Endothelial cell of umbilical vein (primary cell): ENCODE data around the gene DLG1. TPM values are rescaled to one million over a fixed set of nuclear protein-coding genes. Genes with fewer than 3 reads are reported as not detected.

Experiments
- BruUV-seq: library from RNA; stranded (reverse); fragments of 400-500 nt; replicated peaks from 2 replicates; lab custom pipeline; 2021; lab: Mats Ljungman, UMichigan
- CTCF ChIA-PET: fragments of 300-600, 350-600 bp; sonication (Branson Sonifier 250); formaldehyde crosslinking; loops from one replicate; lab custom pipeline; 2021; ENCODE audit warnings: antibody characterized with exemption, inconsistent platforms; lab: Charles Lee
- POLR2A ChIA-PET: fragments of 300-600, 350-600 bp; sonication (Branson Sonifier 250); formaldehyde crosslinking; loops from one replicate; lab custom pipeline; 2021; ENCODE audit warnings: antibody characterized with exemption, inconsistent platforms; lab: Charles Lee
- DNase-seq: peaks from one replicate; pipeline ENCODE4 v3.0.0-alpha.2; 2011; ENCODE audit warnings: low read depth, low spot score
- FAIRE-seq: peaks from 2 replicates; lab custom pipeline; 2011; peaks lifted over from hg19 to GRCh38; lab: Jason Lieb, UNC
- H2AFZ ChIP-seq: 2 replicates; pipeline ENCODE4 v1.6.0; 2012; ENCODE audit warnings: low read depth, low read length, control low read depth, inconsistent platforms
- H3K27ac ChIP-seq: 2 replicates; pipeline ENCODE4 v1.5.1; 2011; ENCODE audit warnings: low read depth, mild to moderate bottlenecking, control low read depth, low read length, moderate library complexity; ENCODE audit not compliant: insufficient read depth
- H3K27me3 ChIP-seq, 2 experiments: 2 replicates each; pipeline versions ENCODE4 v1.6.0 to v1.6.1; 2011; ENCODE audit warnings: low read length in 2 of 2, mixed read lengths in 1 of 2; ENCODE audit not compliant: control insufficient read depth in 2 of 2, insufficient read depth in 2 of 2
- H3K36me3 ChIP-seq, 2 experiments: 2 replicates in 1 of 2; 3 replicates in 1 of 2; pipeline ENCODE4 v1.5.1; 2011; ENCODE audit warnings: low read length in 2 of 2, mild to moderate bottlenecking in 1 of 2, moderate library complexity in 1 of 2; ENCODE audit not compliant: control insufficient read depth in 2 of 2, insufficient read depth in 2 of 2; ENCODE audit errors: extremely low read depth in 1 of 2
- H3K4me1 ChIP-seq: 3 replicates; pipeline ENCODE4 v1.5.1; 2011; ENCODE audit warnings: mild to moderate bottlenecking, low read length; ENCODE audit not compliant: control insufficient read depth, insufficient read depth; ENCODE audit errors: extremely low read depth
- H3K4me2 ChIP-seq: 2 replicates; pipeline ENCODE4 v1.6.1; 2011; ENCODE audit warnings: low read length, control low read depth, mixed read lengths; ENCODE audit not compliant: insufficient read depth
- H3K4me3 ChIP-seq, 3 experiments: fragments of 200-600 bp in 1 of 3; sonication (generic), shearing (Covaris generic) in 1 of 3; replicated peaks in 1 of 3; 2 replicates each; pipeline ENCODE4 v1.5.1; 2011 to 2016; ENCODE audit warnings: control low read depth in 3 of 3, low read length in 3 of 3, mild to moderate bottlenecking in 2 of 3, inconsistent platforms in 1 of 3, low read depth in 1 of 3, moderate library complexity in 1 of 3; ENCODE audit not compliant: insufficient read depth in 1 of 3
- H3K79me2 ChIP-seq: 2 replicates; pipeline ENCODE4 v1.6.0; 2012; ENCODE audit warnings: low read length, inconsistent platforms; ENCODE audit not compliant: control insufficient read depth, insufficient read depth
- H3K9ac ChIP-seq: replicated peaks from 2 replicates; pipeline ENCODE3; 2011; ENCODE audit warnings: low read length, control low read depth; ENCODE audit not compliant: insufficient read depth; ENCODE audit errors: extremely low read depth
- H3K9me1 ChIP-seq: replicated peaks from 3 replicates; pipeline ENCODE4 v1.6.0; 2011; ENCODE audit warnings: mild to moderate bottlenecking, low read length; ENCODE audit not compliant: control insufficient read depth, insufficient read depth; ENCODE audit errors: extremely low read depth
- H3K9me3 ChIP-seq: replicated peaks from 2 replicates; pipeline ENCODE4 v1.5.1; 2012; ENCODE audit warnings: low read length, inconsistent platforms; ENCODE audit not compliant: control insufficient read depth, insufficient read depth
- H4K20me1 ChIP-seq: replicated peaks from 2 replicates; pipeline ENCODE3; 2011; ENCODE audit warnings: mild to moderate bottlenecking, low read length; ENCODE audit not compliant: control insufficient read depth, insufficient read depth; ENCODE audit errors: extremely low read depth
- CTCF ChIP-seq, 2 donors: IDR thresholded peaks; 1 replicate in 1 of 2; 2 replicates in 1 of 2; pipeline ENCODE4 v1.5.1; 2011; ENCODE audit warnings: low read length in 2 of 2, mild to moderate bottlenecking in 2 of 2, moderate library complexity in 2 of 2, control low read depth in 1 of 2, inconsistent platforms in 1 of 2, low read depth in 1 of 2; ENCODE audit not compliant: insufficient read depth in 1 of 2; ENCODE audit errors: extremely low read depth in 1 of 2
- EZH2 ChIP-seq: IDR thresholded peaks from 2 replicates; pipeline ENCODE4 v1.6.1; 2012; ENCODE audit warnings: borderline replicate concordance, low read depth, mild to moderate bottlenecking, moderate library complexity, low read length, inconsistent platforms; ENCODE audit not compliant: severe bottlenecking
- FOS ChIP-seq: IDR thresholded peaks from 2 replicates; pipeline ENCODE4 v1.6.1; 2011; ENCODE audit warnings: mild to moderate bottlenecking, low read length, moderate library complexity, borderline replicate concordance; ENCODE audit not compliant: insufficient read depth
- MAX ChIP-seq: IDR thresholded peaks from 2 replicates; pipeline ENCODE4 v1.6.1; 2011; ENCODE audit not compliant: insufficient read depth, insufficient read length
- POLR2AphosphoS5 ChIP-seq: IDR thresholded peaks from 2 replicates; pipeline ENCODE4 v1.6.1; 2012; ENCODE audit warnings: low read depth, mild to moderate bottlenecking, control low read depth, low read length, moderate library complexity; ENCODE audit not compliant: insufficient read depth
- dilution Hi-C: fragments of 300-500 bp; cut with MboI; formaldehyde crosslinking; loops from one replicate; pipeline ENCODE4 v1.15.0; 2019; ENCODE audit warnings: low sequenced_read_pairs; ENCODE audit not compliant: extremely low pct_ligation_motif_present
- intact Hi-C: fragments of 100-400 bp; cut with micrococcal nuclease; formaldehyde crosslinking; loops from one replicate; pipeline ENCODE4 v1.10.0; 2022
- polyA plus RNA-seq, 4 experiments: library from polyadenylated mRNA; depleted of rRNA in 3 of 4; stranded (reverse) in 3 of 4; unstranded in 1 of 4; fragments of >200 nt; gene quantifications; 2 replicates each; pipeline versions ENCODE4 v1.2.1 to v1.2.3, GENCODE V29; 2011 to 2012; ENCODE audit warnings: missing spikeins in 1 of 4
- total RNA-seq: library from RNA; stranded (reverse); gene quantifications from 2 replicates; pipeline ENCODE4 v1.2.3, GENCODE V29; 2021

Gene DLG1
- total and polyA plus RNA-seq, 2 donors (not counting 3 experiments of a cell fraction or from before 2014, with no cell fraction given): 26.5 to 80.1 TPM

GRCh38 chr3:197331131-197331530 is 32.7 kb upstream of the DLG1 start:
- Histone ChIP-seq H3K79me2 (no peaks in the 10 kb centered on the region), H2AFZ (no peak overlapping the region), H3K36me3 (no peaks in the 10 kb centered on the region), H3K9ac (no peak overlapping the region), H3K27me3 (peaks cover 2% of the 10 kb centered on the region in 2 experiments), H3K4me1 (no peaks in the 10 kb centered on the region), H3K4me2 (no peak overlapping the region), H3K9me3 (no peaks in the 10 kb centered on the region), H4K20me1 (no peaks in the 10 kb centered on the region), H3K4me3 (no peak overlapping the region), H3K27ac (no peak overlapping the region), H3K9me1 (no peaks in the 10 kb centered on the region)
- ChIA-PET CTCF (interaction anchor here (0.6 to 1.7 kb wide), 9 partner anchors 12 to 171 kb away, joined by 3 to 14 read pairs (median 4); no protein-coding TSS in a partner anchor), POLR2A (no interaction called here)
- FAIRE-seq: no peak
- no peak for TF ChIP-seq FOS
- no peak for TF ChIP-seq EZH2
- peak in 1 of 2 donors; percentile 1 for TF ChIP-seq CTCF (IDR thresholded peaks at IDR 0.05; ENCODE audit: extremely low read depth in 1 of 2, insufficient read depth in 1 of 2, low read depth in 1 of 2, low read length in 2 of 2)
- no TSS peak for BruUV-seq
- intact Hi-C loops (no loop called here), dilution Hi-C loops (no loop called here)
- no peak for DNase-seq

- DNase-seq: no peak
- Histone ChIP-seq H3K27me3 (peaks cover 2% of the 10 kb centered on the region in 2 experiments), H3K4me3 (no peak overlapping the region), H3K4me1 (no peaks in the 10 kb centered on the region), H3K79me2 (no peaks in the 10 kb centered on the region), H3K9ac (no peak overlapping the region), H3K9me3 (no peaks in the 10 kb centered on the region), H3K4me2 (no peak overlapping the region), H3K9me1 (no peaks in the 10 kb centered on the region), H4K20me1 (no peaks in the 10 kb centered on the region), H3K27ac (no peak overlapping the region), H2AFZ (no peak overlapping the region), H3K36me3 (no peaks in the 10 kb centered on the region)
- TF ChIP-seq FOS: no peak
- no peak for TF ChIP-seq POLR2AphosphoS5
- no peak for TF ChIP-seq MAX
- no TSS peak for BruUV-seq
- dilution Hi-C loops (no loop called here), intact Hi-C loops (no loop called here)
- CTCF ChIA-PET: no interaction called here
- POLR2A ChIA-PET: no interaction called here
- no peak for FAIRE-seq
Observed at GRCh38 chr3:197329382-197329781, 31.0 kb upstream of the DLG1 start.
